ENCODE measurements around the gene LYL1. TPM values are rescaled to one million over a fixed set of nuclear protein-coding genes. Genes with fewer than 3 reads are reported as not detected.

Gene LYL1
- total and polyA plus RNA-seq, 2 of the 13 experiments (the other 11 are each of a cell fraction or from before 2014, with no cell fraction given), result 0.75 to 0.92 TPM

DNA sequence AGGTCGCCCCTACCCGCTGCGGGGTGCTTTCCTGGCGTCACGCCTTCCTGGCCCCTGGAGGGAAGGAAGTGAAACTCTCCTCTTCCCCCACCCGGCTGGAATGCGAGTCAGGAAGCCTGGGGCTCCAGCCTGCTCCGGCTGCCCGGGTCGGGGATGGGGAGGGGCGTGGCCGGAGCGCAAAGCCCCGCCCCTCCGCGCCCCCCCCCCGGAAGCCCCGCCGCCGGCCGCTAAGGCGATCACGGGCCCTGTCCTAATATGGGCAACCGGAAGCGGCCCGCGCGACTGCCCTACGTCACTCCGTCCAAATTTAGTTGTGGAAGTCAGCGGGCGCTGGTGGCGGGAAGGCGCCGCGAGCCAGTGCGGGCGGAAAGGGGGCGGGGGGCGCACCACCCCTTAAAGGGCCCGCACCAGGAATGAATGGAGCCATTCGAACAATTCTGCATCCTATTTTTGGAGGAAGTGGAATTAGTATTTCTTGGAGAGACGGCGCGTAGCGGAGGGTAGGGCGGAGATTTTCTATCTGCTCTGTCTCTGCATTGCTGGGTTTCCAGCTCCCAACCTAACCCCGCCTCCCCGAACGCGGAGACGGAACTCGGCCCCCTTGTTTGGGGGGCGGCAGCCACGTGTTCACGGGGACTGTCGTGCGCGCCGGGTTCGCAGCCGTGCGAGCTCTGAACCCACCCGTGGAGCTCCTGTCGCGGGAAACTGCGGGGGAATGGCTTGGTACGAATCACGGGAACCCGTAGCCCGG, 49.1 kb upstream of the LYL1 start (continued):
- TF ChIP-seq, protein P1, sequence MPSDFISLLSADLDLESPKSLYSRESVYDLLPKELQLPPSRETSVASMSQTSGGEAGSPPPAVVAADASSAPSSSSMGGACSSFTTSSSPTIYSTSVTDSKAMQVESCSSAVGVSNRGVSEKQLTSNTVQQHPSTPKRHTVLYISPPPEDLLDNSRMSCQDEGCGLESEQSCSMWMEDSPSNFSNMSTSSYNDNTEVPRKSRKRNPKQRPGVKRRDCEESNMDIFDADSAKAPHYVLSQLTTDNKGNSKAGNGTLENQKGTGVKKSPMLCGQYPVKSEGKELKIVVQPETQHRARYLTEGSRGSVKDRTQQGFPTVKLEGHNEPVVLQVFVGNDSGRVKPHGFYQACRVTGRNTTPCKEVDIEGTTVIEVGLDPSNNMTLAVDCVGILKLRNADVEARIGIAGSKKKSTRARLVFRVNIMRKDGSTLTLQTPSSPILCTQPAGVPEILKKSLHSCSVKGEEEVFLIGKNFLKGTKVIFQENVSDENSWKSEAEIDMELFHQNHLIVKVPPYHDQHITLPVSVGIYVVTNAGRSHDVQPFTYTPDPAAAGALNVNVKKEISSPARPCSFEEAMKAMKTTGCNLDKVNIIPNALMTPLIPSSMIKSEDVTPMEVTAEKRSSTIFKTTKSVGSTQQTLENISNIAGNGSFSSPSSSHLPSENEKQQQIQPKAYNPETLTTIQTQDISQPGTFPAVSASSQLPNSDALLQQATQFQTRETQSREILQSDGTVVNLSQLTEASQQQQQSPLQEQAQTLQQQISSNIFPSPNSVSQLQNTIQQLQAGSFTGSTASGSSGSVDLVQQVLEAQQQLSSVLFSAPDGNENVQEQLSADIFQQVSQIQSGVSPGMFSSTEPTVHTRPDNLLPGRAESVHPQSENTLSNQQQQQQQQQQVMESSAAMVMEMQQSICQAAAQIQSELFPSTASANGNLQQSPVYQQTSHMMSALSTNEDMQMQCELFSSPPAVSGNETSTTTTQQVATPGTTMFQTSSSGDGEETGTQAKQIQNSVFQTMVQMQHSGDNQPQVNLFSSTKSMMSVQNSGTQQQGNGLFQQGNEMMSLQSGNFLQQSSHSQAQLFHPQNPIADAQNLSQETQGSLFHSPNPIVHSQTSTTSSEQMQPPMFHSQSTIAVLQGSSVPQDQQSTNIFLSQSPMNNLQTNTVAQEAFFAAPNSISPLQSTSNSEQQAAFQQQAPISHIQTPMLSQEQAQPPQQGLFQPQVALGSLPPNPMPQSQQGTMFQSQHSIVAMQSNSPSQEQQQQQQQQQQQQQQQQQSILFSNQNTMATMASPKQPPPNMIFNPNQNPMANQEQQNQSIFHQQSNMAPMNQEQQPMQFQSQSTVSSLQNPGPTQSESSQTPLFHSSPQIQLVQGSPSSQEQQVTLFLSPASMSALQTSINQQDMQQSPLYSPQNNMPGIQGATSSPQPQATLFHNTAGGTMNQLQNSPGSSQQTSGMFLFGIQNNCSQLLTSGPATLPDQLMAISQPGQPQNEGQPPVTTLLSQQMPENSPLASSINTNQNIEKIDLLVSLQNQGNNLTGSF (CRISPR knock-in tag; IDR thresholded peaks at IDR 0.05), result no peak
- TF ChIP-seq ZEB1 (IDR thresholded peaks at IDR 0.05; ENCODE audit: insufficient replicate concordance, low read depth), result peak; percentile 39
- TF ChIP-seq ZNF749 (CRISPR knock-in tag; IDR thresholded peaks at IDR 0.05; ENCODE audit: borderline replicate concordance), result no peak
- no peak for TF ChIP-seq DNMT1 (CRISPR knock-in tag; IDR thresholded peaks at IDR 0.05)
- no peak for TF ChIP-seq ZNF460 (CRISPR knock-in tag; IDR thresholded peaks at IDR 0.05; ENCODE audit: borderline replicate concordance)
- peak; percentile 58; the same call in 1 of the 2 replicates for TF ChIP-seq ZIK1 (CRISPR knock-in tag; IDR thresholded peaks at IDR 0.05; ENCODE audit: borderline replicate concordance, low read depth)
- no peak for TF ChIP-seq ARID2 (CRISPR knock-in tag; IDR thresholded peaks at IDR 0.05; ENCODE audit: borderline replicate concordance)
- TF ChIP-seq, protein P2, sequence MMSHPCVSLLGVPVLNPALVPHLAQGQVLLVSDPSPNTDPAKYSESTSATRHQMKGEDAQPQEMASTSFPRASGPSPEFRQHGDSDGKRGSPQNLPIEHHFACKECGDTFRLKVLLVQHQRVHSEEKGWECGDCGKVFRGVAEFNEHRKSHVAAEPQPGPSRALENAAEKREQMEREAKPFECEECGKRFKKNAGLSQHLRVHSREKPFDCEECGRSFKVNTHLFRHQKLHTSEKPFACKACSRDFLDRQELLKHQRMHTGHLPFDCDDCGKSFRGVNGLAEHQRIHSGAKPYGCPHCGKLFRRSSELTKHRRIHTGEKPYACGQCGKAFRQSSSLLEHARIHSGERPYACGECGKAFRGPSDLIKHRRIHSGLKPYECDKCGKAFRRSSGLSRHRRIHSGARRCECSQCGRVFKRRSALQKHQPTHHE (CRISPR knock-in tag; IDR thresholded peaks at IDR 0.05; ENCODE audit: borderline replicate concordance), result 0 out of 2 replicates have a peak, but pooled peaks have one; percentile 66
- TF ChIP-seq HDAC2 (CRISPR knock-in tag; IDR thresholded peaks at IDR 0.05), result no peak; the same call in none of the 2 replicates
- no peak for TF ChIP-seq NONO (IDR thresholded peaks at IDR 0.05)
- peak; percentile 67 for TF ChIP-seq NONO (CRISPR knock-in tag; conservative IDR thresholded peaks at IDR 0.05)
- TF ChIP-seq ZNF713 (CRISPR knock-in tag; IDR thresholded peaks at IDR 0.05), result no peak
- TF ChIP-seq ETV6 (CRISPR knock-in tag; conservative IDR thresholded peaks at IDR 0.05), result peak; percentile 71; the same call in 1 of the 2 replicates
- TF ChIP-seq TAF15 (IDR thresholded peaks at IDR 0.05; ENCODE audit: low read depth, low read length, poor library complexity, severe bottlenecking), result no peak
- peak; percentile 29; the same call in 1 of the 2 replicates for TF ChIP-seq KMT2B (CRISPR knock-in tag; IDR thresholded peaks at IDR 0.05)
- TF ChIP-seq SIN3B (IDR thresholded peaks at IDR 0.05; ENCODE audit: low read length), result no peak
- peak; percentile 86; the same call in 1 of the 2 replicates for TF ChIP-seq ZNF766 (CRISPR knock-in tag; IDR thresholded peaks at IDR 0.05; ENCODE audit: borderline replicate concordance)
- TF ChIP-seq ZNF883 (CRISPR knock-in tag; IDR thresholded peaks at IDR 0.05; ENCODE audit: not compliant biosample characterization), result peak; percentile 33
- TF ChIP-seq, protein P3, sequence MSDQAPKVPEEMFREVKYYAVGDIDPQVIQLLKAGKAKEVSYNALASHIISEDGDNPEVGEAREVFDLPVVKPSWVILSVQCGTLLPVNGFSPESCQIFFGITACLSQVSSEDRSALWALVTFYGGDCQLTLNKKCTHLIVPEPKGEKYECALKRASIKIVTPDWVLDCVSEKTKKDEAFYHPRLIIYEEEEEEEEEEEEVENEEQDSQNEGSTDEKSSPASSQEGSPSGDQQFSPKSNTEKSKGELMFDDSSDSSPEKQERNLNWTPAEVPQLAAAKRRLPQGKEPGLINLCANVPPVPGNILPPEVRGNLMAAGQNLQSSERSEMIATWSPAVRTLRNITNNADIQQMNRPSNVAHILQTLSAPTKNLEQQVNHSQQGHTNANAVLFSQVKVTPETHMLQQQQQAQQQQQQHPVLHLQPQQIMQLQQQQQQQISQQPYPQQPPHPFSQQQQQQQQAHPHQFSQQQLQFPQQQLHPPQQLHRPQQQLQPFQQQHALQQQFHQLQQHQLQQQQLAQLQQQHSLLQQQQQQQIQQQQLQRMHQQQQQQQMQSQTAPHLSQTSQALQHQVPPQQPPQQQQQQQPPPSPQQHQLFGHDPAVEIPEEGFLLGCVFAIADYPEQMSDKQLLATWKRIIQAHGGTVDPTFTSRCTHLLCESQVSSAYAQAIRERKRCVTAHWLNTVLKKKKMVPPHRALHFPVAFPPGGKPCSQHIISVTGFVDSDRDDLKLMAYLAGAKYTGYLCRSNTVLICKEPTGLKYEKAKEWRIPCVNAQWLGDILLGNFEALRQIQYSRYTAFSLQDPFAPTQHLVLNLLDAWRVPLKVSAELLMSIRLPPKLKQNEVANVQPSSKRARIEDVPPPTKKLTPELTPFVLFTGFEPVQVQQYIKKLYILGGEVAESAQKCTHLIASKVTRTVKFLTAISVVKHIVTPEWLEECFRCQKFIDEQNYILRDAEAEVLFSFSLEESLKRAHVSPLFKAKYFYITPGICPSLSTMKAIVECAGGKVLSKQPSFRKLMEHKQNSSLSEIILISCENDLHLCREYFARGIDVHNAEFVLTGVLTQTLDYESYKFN (CRISPR knock-in tag; conservative IDR thresholded peaks at IDR 0.05), result peak; percentile 58
